Keratinocyte (primary cell): ENCODE data around the gene TDRD1. TPM values are rescaled to one million over a fixed set of nuclear protein-coding genes. Genes with fewer than 3 reads are reported as not detected.

ENCODE experiments used
- DNase-seq: peaks from one replicate; pipeline ENCODE4 v3.0.0-alpha.2; 2011; ENCODE audit warnings: low read depth, missing footprints, low spot score
- FAIRE-seq: peaks from 2 replicates; lab custom pipeline; 2011; peaks lifted over from hg19 to GRCh38; lab: Jason Lieb, UNC
- H2AFZ ChIP-seq: 2 replicates; pipeline ENCODE4 v1.6.0; 2012; ENCODE audit warnings: low read length, control low read depth, inconsistent platforms; ENCODE audit not compliant: control insufficient read depth
- H3K27ac ChIP-seq: 2 replicates; pipeline ENCODE4 v1.5.1; 2011; ENCODE audit warnings: low read length; ENCODE audit not compliant: control insufficient read depth, insufficient read depth
- H3K27me3 ChIP-seq: 3 replicates; pipeline ENCODE4 v1.6.0; 2011; ENCODE audit warnings: low read length; ENCODE audit not compliant: control insufficient read depth, insufficient read depth; ENCODE audit errors: extremely low read depth
- H3K36me3 ChIP-seq, 2 experiments: 2 replicates in 1 of 2; 3 replicates in 1 of 2; pipeline ENCODE4 v1.5.1; 2011; ENCODE audit warnings: low read length in 2 of 2, mild to moderate bottlenecking in 1 of 2; ENCODE audit not compliant: control insufficient read depth in 2 of 2, insufficient read depth in 2 of 2; ENCODE audit errors: extremely low read depth in 1 of 2
- H3K4me1 ChIP-seq: 3 replicates; pipeline ENCODE4 v1.5.1; 2011; ENCODE audit warnings: low read length; ENCODE audit not compliant: control insufficient read depth, insufficient read depth; ENCODE audit errors: extremely low read depth
- H3K4me2 ChIP-seq: 3 replicates; pipeline ENCODE4 v1.6.0; 2011; ENCODE audit warnings: low read depth, low read length; ENCODE audit not compliant: control insufficient read depth, insufficient read depth; ENCODE audit errors: extremely low read depth
- H3K4me3 ChIP-seq, 3 experiments: fragments of 200-600 bp in 1 of 3; sonication (generic) in 1 of 3; 2 replicates in 2 of 3; 3 replicates in 1 of 3; pipeline ENCODE4 v1.5.1; 2011 to 2016; ENCODE audit warnings: low read length in 3 of 3, mild to moderate bottlenecking in 3 of 3, control low read depth in 2 of 3, inconsistent platforms in 1 of 3, low read depth in 1 of 3, mixed read lengths in 1 of 3, mixed run types in 1 of 3, moderate library complexity in 1 of 3; ENCODE audit not compliant: control insufficient read depth in 2 of 3, insufficient read depth in 2 of 3; ENCODE audit errors: extremely low read depth in 1 of 3
- H3K79me2 ChIP-seq: 2 replicates; pipeline ENCODE4 v1.6.0; 2012; ENCODE audit warnings: low read length; ENCODE audit not compliant: control insufficient read depth, insufficient read depth
- H3K9ac ChIP-seq: 3 replicates; pipeline ENCODE4 v1.6.0; 2011; ENCODE audit warnings: low read length; ENCODE audit not compliant: control insufficient read depth, insufficient read depth; ENCODE audit errors: extremely low read depth
- H3K9me1 ChIP-seq: 3 replicates; pipeline ENCODE4 v1.6.0; 2011; ENCODE audit warnings: low read length; ENCODE audit not compliant: control insufficient read depth, insufficient read depth; ENCODE audit errors: extremely low read depth
- H3K9me3 ChIP-seq: 2 replicates; pipeline ENCODE4 v1.5.1; 2012; ENCODE audit warnings: low read depth, low read length; ENCODE audit not compliant: control insufficient read depth
- H4K20me1 ChIP-seq: 3 replicates; pipeline ENCODE4 v1.6.0; 2011; ENCODE audit warnings: low read length; ENCODE audit not compliant: control insufficient read depth, insufficient read depth; ENCODE audit errors: extremely low read depth
- EZH2 ChIP-seq: IDR thresholded peaks from one replicate; pipeline ENCODE4 v1.6.1; 2012; ENCODE audit warnings: inconsistent platforms, mild to moderate bottlenecking, low read length, moderate library complexity
- dilution Hi-C: fragments of 300-500 bp; cut with MboI; formaldehyde crosslinking; loops from one replicate; pipeline ENCODE4 v1.7.0; 2020; ENCODE audit warnings: low sequenced_read_pairs; ENCODE audit not compliant: extremely low pct_ligation_motif_present
- polyA plus RNA-seq, 5 experiments: library from polyadenylated mRNA; depleted of rRNA in 3 of 5; stranded (reverse) in 3 of 5; stranded (forward) in 1 of 5; unstranded in 1 of 5; fragments of >200 nt; gene quantifications; 1 replicate in 1 of 5; 2 replicates in 3 of 5; 3 replicates in 1 of 5; pipeline versions ENCODE4 v1.2.1 to v1.2.3, GENCODE V29; 2011 to 2012; ENCODE audit warnings: missing spikeins in 2 of 5, low read depth in 1 of 5, low replicate concordance in 1 of 5
- TF ChIP-seq, protein P1 (sequence below), 3 experiments: IDR thresholded peaks in 1 of 3; conservative IDR thresholded peaks in 1 of 3; optimal IDR thresholded peaks in 1 of 3; 2 replicates in 2 of 3; 3 replicates in 1 of 3; pipeline versions ENCODE3 to v1.5.1; 2011; ENCODE audit warnings: low read length in 3 of 3, mild to moderate bottlenecking in 3 of 3, moderate library complexity in 2 of 3, control low read depth in 1 of 3, inconsistent platforms in 1 of 3; ENCODE audit not compliant: insufficient read depth in 2 of 3; ENCODE audit errors: extremely low read depth in 1 of 3

TDRD1 gene
- polyA plus RNA-seq, 1 donor (not counting 4 experiments of a cell fraction or from before 2014, with no cell fraction given) = 0.56 TPM

DNA sequence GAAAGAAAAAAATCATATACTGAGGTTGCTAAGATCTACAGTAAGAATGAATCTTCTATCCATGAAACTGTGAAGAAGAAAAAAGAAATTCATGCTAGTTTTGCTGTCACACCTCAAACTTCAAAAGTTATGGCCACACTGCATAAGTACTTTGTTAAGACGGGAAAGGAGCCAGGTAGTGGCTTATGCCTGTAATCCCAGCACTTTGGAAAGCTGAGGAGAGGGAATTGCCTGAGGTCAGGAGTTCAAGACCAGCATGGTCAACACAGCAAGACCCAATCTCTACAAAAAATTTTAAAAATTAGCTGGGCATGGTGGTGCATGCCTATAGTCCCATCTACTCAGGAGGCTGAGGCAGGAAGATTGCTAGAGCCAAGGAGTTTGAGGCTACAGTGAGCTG, 27.3 kb upstream of the TDRD1 start:
- Histone ChIP-seq H3K9me1 (no peaks in the 10 kb centered on the region), H3K79me2 (peaks cover 3% of the 10 kb centered on the region), H3K4me1 (peaks cover 19% of the 10 kb centered on the region), H3K4me3 (no peak overlapping the region), H3K4me2 (peak overlapping the region; percentile 70), H4K20me1 (no peaks in the 10 kb centered on the region), H3K27me3 (no peaks in the 10 kb centered on the region), H3K9me3 (no peaks in the 10 kb centered on the region), H3K27ac (peak overlapping the region; percentile 71), H3K36me3 (peaks cover 0 to 2% of the 10 kb centered on the region in 2 experiments), H3K9ac (no peak overlapping the region), H2AFZ (no peak overlapping the region)
- no peak for TF ChIP-seq EZH2
- TF ChIP-seq, protein P1, sequence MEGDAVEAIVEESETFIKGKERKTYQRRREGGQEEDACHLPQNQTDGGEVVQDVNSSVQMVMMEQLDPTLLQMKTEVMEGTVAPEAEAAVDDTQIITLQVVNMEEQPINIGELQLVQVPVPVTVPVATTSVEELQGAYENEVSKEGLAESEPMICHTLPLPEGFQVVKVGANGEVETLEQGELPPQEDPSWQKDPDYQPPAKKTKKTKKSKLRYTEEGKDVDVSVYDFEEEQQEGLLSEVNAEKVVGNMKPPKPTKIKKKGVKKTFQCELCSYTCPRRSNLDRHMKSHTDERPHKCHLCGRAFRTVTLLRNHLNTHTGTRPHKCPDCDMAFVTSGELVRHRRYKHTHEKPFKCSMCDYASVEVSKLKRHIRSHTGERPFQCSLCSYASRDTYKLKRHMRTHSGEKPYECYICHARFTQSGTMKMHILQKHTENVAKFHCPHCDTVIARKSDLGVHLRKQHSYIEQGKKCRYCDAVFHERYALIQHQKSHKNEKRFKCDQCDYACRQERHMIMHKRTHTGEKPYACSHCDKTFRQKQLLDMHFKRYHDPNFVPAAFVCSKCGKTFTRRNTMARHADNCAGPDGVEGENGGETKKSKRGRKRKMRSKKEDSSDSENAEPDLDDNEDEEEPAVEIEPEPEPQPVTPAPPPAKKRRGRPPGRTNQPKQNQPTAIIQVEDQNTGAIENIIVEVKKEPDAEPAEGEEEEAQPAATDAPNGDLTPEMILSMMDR (optimal IDR thresholded peaks at IDR 0.05 in 1 of 3, IDR thresholded peaks at IDR 0.05 in 1 of 3, conservative IDR thresholded peaks at IDR 0.05 in 1 of 3; ENCODE audit: extremely low read depth in 1 of 3, insufficient read depth in 2 of 3, low read length in 3 of 3) = no peak
- dilution Hi-C loops = no loop called here
- DNase-seq = no peak
- FAIRE-seq = no peak

DNA sequence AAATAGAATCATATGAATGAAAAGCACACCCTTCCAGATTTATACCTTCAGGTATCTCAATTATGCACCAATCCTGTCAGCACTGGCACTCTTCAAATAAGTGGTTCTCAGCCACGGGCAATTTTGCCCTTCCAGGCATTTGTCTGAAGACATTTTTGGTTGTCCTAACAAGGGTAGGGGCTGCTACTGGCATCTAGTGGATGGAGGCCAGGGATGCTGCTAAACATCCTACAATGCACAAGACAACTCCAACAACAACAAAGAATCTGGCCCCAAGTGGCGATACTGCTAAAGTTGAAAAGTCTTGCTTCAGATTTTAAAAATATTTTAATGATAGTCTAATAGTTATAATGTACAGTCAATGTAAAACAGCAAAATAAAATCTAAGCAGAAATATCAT, 21.2 kb upstream of the TDRD1 start:
- dilution Hi-C loops = no loop called here
- peaks cover 0 to 2% of the 10 kb centered on the region in 2 experiments for H3K36me3 ChIP-seq
- no peak for FAIRE-seq

More for the DNA sequence above, 21.2 kb upstream of the TDRD1 start:
- peaks cover 14% of the 10 kb centered on the region for H3K79me2 ChIP-seq
- no peaks in the 10 kb centered on the region for H3K9me1 ChIP-seq
- H3K27me3 ChIP-seq = no peaks in the 10 kb centered on the region
- TF ChIP-seq, protein P1 (optimal IDR thresholded peaks at IDR 0.05 in 1 of 3, IDR thresholded peaks at IDR 0.05 in 1 of 3, conservative IDR thresholded peaks at IDR 0.05 in 1 of 3; ENCODE audit: extremely low read depth in 1 of 3, insufficient read depth in 2 of 3, low read length in 3 of 3) = peak in 2 of 3 experiments; percentile 20 to 29
- no peak for TF ChIP-seq EZH2
- no peak overlapping the region for H3K4me2 ChIP-seq
- no peaks in the 10 kb centered on the region for H4K20me1 ChIP-seq
- no peak overlapping the region for H3K4me3 ChIP-seq
- H3K27ac ChIP-seq = no peak overlapping the region
- no peaks in the 10 kb centered on the region for H3K4me1 ChIP-seq
- no peaks in the 10 kb centered on the region for H3K9me3 ChIP-seq
- no peak overlapping the region for H3K9ac ChIP-seq
- no peak for DNase-seq
- H2AFZ ChIP-seq = no peak overlapping the region
